A673 (cell line): ENCODE measurements around the gene NOSIP. TPM values are rescaled to one million over a fixed set of nuclear protein-coding genes. Genes with fewer than 3 reads are reported as not detected.
A peak's percentile ranks its signal among the peaks of the same experiment; 100 is the strongest.

Source experiments
- BruUV-seq: library from RNA; stranded (reverse); fragments of 400-500 nt; replicated peaks from 2 replicates; lab custom pipeline; 2021; lab: Mats Ljungman, UMichigan
- CTCF ChIA-PET: fragments of 300-600 bp; sonication (Branson Sonifier 250); formaldehyde crosslinking; loops from one replicate; lab custom pipeline; 2022; ENCODE audit warnings: antibody characterized with exemption; lab: Charles Lee
- POLR2A ChIA-PET: fragments of 300-600 bp; sonication (Branson Sonifier 250); formaldehyde crosslinking; loops from one replicate; lab custom pipeline; 2022; ENCODE audit warnings: antibody characterized with exemption; ENCODE audit not compliant: low non-redundant PET; lab: Charles Lee
- DNase-seq: peaks from one replicate; pipeline ENCODE4 v3.0.0-alpha.2; 2015; ENCODE audit warnings: low spot score
- H3K27ac ChIP-seq: fragments of 200-600 bp; sonication (generic); 2 replicates; pipeline ENCODE4 v1.5.1; 2016; ENCODE audit warnings: mixed run types, low read depth, mild to moderate bottlenecking, mixed read lengths, antibody characterized with exemption, low read length; ENCODE audit not compliant: poor library complexity, severe bottlenecking
- H3K27me3 ChIP-seq: fragments of 200-600 bp; sonication (generic); replicated peaks from 2 replicates; pipeline ENCODE4 v1.6.1; 2017; ENCODE audit warnings: mixed run types, low read depth, mild to moderate bottlenecking, mixed read lengths, antibody characterized with exemption, low read length; ENCODE audit not compliant: insufficient read depth, poor library complexity
- H3K36me3 ChIP-seq: fragments of 200-600 bp; sonication (generic); 2 replicates; pipeline ENCODE4 v1.6.1; 2016; ENCODE audit warnings: mixed run types, mild to moderate bottlenecking, mixed read lengths, antibody characterized with exemption, low read length; ENCODE audit not compliant: insufficient read depth, poor library complexity, severe bottlenecking
- H3K4me1 ChIP-seq: fragments of 200-600 bp; sonication (generic); 2 replicates; pipeline ENCODE4 v1.6.1; 2017; ENCODE audit warnings: mixed run types, mild to moderate bottlenecking, mixed read lengths, antibody characterized with exemption, low read length; ENCODE audit not compliant: insufficient read depth, poor library complexity, severe bottlenecking
- H3K4me3 ChIP-seq: fragments of 200-600 bp; sonication (generic); 2 replicates; pipeline ENCODE4 v1.5.1; 2016; ENCODE audit warnings: low read depth, mixed run types, mild to moderate bottlenecking, mixed read lengths, low read length; ENCODE audit not compliant: poor library complexity, severe bottlenecking
- H3K9me3 ChIP-seq: fragments of 200-600 bp; sonication (generic); 2 replicates; pipeline ENCODE4 v1.6.1; 2016; ENCODE audit warnings: mixed run types, low read depth, mild to moderate bottlenecking, mixed read lengths, antibody characterized with exemption, low read length; ENCODE audit not compliant: poor library complexity, severe bottlenecking
- EZH2 ChIP-seq: fragments of 200-600 bp; sonication (generic); IDR thresholded peaks from 2 replicates; pipeline ENCODE4 v1.6.1; 2017; ENCODE audit warnings: borderline replicate concordance, low read depth, mild to moderate bottlenecking, mixed read lengths, antibody characterized with exemption, low read length; ENCODE audit not compliant: poor library complexity, severe bottlenecking
- intact Hi-C: fragments of 100-400 bp; cut with micrococcal nuclease; formaldehyde crosslinking; loops from one replicate; pipeline ENCODE4 v1.10.0; 2022; ENCODE audit not compliant: unreplicated experiment
- total RNA-seq: library from RNA; stranded (reverse); gene quantifications from 2 replicates; pipeline ENCODE4 v1.2.3, GENCODE V29; 2021
- TF ChIP-seq, protein P1 (sequence below): fragments of 300-800, 200-600 bp; sonication (generic); conservative IDR thresholded peaks from 2 replicates; pipeline ENCODE4 v1.5.1; 2017; ENCODE audit warnings: low read depth, mild to moderate bottlenecking, antibody characterized with exemption, low read length, moderate library complexity, mixed read lengths

Gene NOSIP
- total RNA-seq, 1 experiment from 2014 or later = 178 TPM

DNA sequence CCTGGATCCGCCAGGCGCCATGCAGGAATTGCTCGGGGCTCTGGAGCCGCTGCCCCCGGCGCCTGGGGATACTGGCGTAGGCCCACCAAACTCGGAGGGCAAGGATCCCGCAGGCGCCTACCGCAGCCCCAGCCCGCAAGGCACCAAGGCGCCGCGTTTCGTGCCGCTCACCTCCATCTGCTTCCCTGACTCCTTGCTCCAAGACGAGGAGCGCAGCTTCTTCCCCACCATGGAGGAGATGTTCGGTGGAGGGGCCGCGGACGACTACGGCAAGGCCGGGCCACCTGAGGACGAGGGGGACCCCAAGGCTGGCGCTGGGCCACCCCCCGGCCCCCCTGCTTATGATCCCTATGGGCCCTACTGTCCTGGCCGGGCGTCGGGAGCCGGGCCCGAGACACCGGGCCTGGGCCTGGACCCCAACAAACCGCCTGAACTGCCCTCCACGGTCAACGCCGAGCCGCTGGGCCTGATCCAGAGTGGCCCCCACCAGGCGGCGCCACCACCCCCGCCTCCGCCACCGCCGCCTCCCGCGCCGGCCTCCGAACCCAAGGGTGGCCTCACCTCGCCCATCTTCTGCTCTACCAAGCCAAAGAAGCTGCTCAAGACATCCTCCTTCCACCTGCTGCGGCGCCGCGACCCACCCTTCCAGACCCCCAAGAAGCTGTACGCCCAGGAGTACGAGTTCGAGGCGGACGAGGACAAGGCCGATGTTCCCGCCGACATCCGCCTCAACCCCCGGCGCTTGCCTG is 16.8 kb upstream of the NOSIP start:
- ChIA-PET POLR2A (no interaction called here), CTCF (no interaction called here)
- TF ChIP-seq, protein P1, sequence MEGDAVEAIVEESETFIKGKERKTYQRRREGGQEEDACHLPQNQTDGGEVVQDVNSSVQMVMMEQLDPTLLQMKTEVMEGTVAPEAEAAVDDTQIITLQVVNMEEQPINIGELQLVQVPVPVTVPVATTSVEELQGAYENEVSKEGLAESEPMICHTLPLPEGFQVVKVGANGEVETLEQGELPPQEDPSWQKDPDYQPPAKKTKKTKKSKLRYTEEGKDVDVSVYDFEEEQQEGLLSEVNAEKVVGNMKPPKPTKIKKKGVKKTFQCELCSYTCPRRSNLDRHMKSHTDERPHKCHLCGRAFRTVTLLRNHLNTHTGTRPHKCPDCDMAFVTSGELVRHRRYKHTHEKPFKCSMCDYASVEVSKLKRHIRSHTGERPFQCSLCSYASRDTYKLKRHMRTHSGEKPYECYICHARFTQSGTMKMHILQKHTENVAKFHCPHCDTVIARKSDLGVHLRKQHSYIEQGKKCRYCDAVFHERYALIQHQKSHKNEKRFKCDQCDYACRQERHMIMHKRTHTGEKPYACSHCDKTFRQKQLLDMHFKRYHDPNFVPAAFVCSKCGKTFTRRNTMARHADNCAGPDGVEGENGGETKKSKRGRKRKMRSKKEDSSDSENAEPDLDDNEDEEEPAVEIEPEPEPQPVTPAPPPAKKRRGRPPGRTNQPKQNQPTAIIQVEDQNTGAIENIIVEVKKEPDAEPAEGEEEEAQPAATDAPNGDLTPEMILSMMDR = no peak
- no peak for TF ChIP-seq EZH2
- no peak for DNase-seq
- H3K27ac ChIP-seq = no peak overlapping the region
- no TSS peak for BruUV-seq
- intact Hi-C loops = no loop called here
- no peaks in the 10 kb centered on the region for H3K9me3 ChIP-seq
- H3K27me3 ChIP-seq = no peaks in the 10 kb centered on the region
- H3K36me3 ChIP-seq = peaks cover 79% of the 10 kb centered on the region
- peaks cover 7% of the 10 kb centered on the region for H3K4me1 ChIP-seq
- no peak overlapping the region for H3K4me3 ChIP-seq

GRCh38 chr19:49596407-49596806 is 16.1 kb upstream of the NOSIP start:
- DNase-seq = no peak
- no TSS peak for BruUV-seq
- TF ChIP-seq, protein P1 = no peak
- TF ChIP-seq EZH2 = no peak
- POLR2A ChIA-PET = interaction anchor here (1.2 kb wide), 1 partner anchor 15 kb away, joined by 6 read pairs; no protein-coding TSS in a partner anchor
- Histone ChIP-seq H3K4me3 (no peak overlapping the region), H3K27me3 (no peaks in the 10 kb centered on the region), H3K9me3 (no peaks in the 10 kb centered on the region), H3K36me3 (peaks cover 72% of the 10 kb centered on the region), H3K4me1 (peaks cover 7% of the 10 kb centered on the region), H3K27ac (no peak overlapping the region)
- CTCF ChIA-PET = no interaction called here
- intact Hi-C loops = no loop called here

DNA sequence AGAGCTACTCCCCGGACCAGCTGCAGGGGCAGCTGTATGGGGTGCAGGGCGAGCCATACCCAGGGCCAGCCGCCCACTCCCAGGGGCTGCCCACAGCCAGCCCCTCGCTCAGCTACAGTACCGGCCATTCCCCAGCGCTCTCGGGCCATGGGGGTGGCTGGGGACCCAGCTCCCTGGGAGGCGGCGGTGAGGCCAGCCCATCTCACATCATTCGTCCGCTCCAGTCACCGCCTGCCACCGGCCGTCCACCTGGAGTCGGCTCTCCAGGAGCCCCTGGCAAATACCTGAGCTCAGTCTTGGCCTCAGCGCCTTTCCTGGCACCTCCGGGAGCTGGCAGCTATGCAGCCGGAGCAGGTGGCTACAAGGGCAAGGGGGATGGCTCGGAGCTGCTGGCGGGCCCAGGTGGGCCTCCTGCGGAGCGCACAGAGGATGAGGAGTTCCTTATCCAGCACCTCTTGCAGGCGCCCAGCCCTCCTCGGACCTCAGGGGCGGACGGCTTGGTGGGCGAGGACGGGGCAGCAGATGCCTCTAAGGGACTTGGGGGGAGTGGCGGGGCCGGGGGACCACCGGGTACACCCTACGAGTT is 15.6 kb upstream of the NOSIP start:
- intact Hi-C loops = no loop called here
- BruUV-seq = TSS peak; percentile 7
- no peak for DNase-seq
- POLR2A ChIA-PET = interaction anchor here (1.2 kb wide), 1 partner anchor 16 kb away, joined by 6 read pairs; no protein-coding TSS in a partner anchor
- H3K27me3 ChIP-seq = no peaks in the 10 kb centered on the region
- TF ChIP-seq, protein P1 = no peak
- no peak for TF ChIP-seq EZH2
- peaks cover 69% of the 10 kb centered on the region for H3K36me3 ChIP-seq
- CTCF ChIA-PET = no interaction called here
- peaks cover 7% of the 10 kb centered on the region for H3K4me1 ChIP-seq
- no peaks in the 10 kb centered on the region for H3K9me3 ChIP-seq
- H3K4me3 ChIP-seq = no peak overlapping the region
- H3K27ac ChIP-seq = no peak overlapping the region
